ENCODE data around the gene PRDM16.

The PRDM16 gene

GRCh38 chr1:3463891-3464648 is 395.1 kb downstream of the PRDM16 start:
- H3K27ac ChIP-seq (ENCODE audit: low read length): no peak overlapping the region
- no peaks in the 10 kb centered on the region; the same call in none of the 2 replicates for H4K20me1 ChIP-seq (ENCODE audit: insufficient read depth, low read length)
- no peaks in the 10 kb centered on the region for H3K79me2 ChIP-seq (ENCODE audit: insufficient read depth, low read length)
- H3K4me2 ChIP-seq (ENCODE audit: insufficient read depth, low read length): no peak overlapping the region
- TF ChIP-seq, protein P1, sequence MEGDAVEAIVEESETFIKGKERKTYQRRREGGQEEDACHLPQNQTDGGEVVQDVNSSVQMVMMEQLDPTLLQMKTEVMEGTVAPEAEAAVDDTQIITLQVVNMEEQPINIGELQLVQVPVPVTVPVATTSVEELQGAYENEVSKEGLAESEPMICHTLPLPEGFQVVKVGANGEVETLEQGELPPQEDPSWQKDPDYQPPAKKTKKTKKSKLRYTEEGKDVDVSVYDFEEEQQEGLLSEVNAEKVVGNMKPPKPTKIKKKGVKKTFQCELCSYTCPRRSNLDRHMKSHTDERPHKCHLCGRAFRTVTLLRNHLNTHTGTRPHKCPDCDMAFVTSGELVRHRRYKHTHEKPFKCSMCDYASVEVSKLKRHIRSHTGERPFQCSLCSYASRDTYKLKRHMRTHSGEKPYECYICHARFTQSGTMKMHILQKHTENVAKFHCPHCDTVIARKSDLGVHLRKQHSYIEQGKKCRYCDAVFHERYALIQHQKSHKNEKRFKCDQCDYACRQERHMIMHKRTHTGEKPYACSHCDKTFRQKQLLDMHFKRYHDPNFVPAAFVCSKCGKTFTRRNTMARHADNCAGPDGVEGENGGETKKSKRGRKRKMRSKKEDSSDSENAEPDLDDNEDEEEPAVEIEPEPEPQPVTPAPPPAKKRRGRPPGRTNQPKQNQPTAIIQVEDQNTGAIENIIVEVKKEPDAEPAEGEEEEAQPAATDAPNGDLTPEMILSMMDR (IDR thresholded peaks at IDR 0.05; ENCODE audit: borderline replicate concordance, extremely low read depth, low read length, poor library complexity, severe bottlenecking): no peak
- no peak for TF ChIP-seq EZH2 (IDR thresholded peaks at IDR 0.05; ENCODE audit: borderline replicate concordance, low read depth, low read length, severe bottlenecking)
- no peak for DNase-seq
- H3K27me3 ChIP-seq (ENCODE audit: insufficient read depth, low read length, poor library complexity): peaks cover 6% of the 10 kb centered on the region
- H3K4me3 ChIP-seq (ENCODE audit: low read depth in 1 of 2, low read length in 2 of 2): no peak overlapping the region
- no peak overlapping the region for H2AFZ ChIP-seq (ENCODE audit: low read depth, low read length)
- no peaks in the 10 kb centered on the region for H3K4me1 ChIP-seq (ENCODE audit: insufficient read depth, low read length)
- no peaks in the 10 kb centered on the region for H3K9me3 ChIP-seq (ENCODE audit: insufficient read depth, low read length, severe bottlenecking)
- no peak for ATAC-seq (ENCODE audit: insufficient read depth, low read depth)
- no peaks in the 10 kb centered on the region for H3K36me3 ChIP-seq (ENCODE audit: insufficient read depth, low read length)
- H3K9ac ChIP-seq (ENCODE audit: low read depth, low read length): no peak overlapping the region

DNA sequence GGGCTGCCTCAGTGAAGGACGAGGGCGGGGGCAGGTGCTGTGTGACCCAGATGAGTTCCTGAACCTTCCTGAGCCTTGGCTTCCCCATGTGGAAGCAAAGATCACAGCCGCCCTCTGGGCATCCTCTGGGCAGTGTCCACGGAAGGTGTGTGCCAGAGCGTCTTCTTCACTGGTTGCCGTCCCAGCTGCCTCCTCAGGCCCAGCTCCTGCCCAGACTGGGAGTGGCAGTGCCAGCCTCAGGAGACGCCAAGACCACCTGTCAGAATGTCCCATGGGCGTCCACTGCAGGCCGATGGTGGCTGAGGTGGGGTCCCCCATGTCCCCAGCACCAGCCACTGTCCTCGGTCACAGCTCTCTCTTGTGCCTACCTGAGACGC is 395.6 kb downstream of the PRDM16 start:
- Histone ChIP-seq H3K9ac (ENCODE audit: low read depth, low read length) (no peak overlapping the region), H3K79me2 (ENCODE audit: insufficient read depth, low read length) (no peaks in the 10 kb centered on the region), H3K4me1 (ENCODE audit: insufficient read depth, low read length) (no peaks in the 10 kb centered on the region), H3K27me3 (ENCODE audit: insufficient read depth, low read length, poor library complexity) (peaks cover 6% of the 10 kb centered on the region), H3K4me3 (ENCODE audit: low read depth in 1 of 2, low read length in 2 of 2) (no peak overlapping the region), H2AFZ (ENCODE audit: low read depth, low read length) (no peak overlapping the region), H4K20me1 (ENCODE audit: insufficient read depth, low read length) (peaks cover 4% of the 10 kb centered on the region), H3K4me2 (ENCODE audit: insufficient read depth, low read length) (no peak overlapping the region), H3K36me3 (ENCODE audit: insufficient read depth, low read length) (no peaks in the 10 kb centered on the region), H3K27ac (ENCODE audit: low read length) (no peak overlapping the region), H3K9me3 (ENCODE audit: insufficient read depth, low read length, severe bottlenecking) (no peaks in the 10 kb centered on the region)
- no peak for TF ChIP-seq EZH2 (IDR thresholded peaks at IDR 0.05; ENCODE audit: borderline replicate concordance, low read depth, low read length, severe bottlenecking)
- TF ChIP-seq, protein P1 (IDR thresholded peaks at IDR 0.05; ENCODE audit: borderline replicate concordance, extremely low read depth, low read length, poor library complexity, severe bottlenecking): no peak
- ATAC-seq (ENCODE audit: insufficient read depth, low read depth) (no peak), DNase-seq (no peak)

GRCh38 chr1:3465091-3465934 is 396.3 kb downstream of the PRDM16 start:
- TF ChIP-seq EZH2 (IDR thresholded peaks at IDR 0.05; ENCODE audit: borderline replicate concordance, low read depth, low read length, severe bottlenecking): no peak
- TF ChIP-seq, protein P1 (IDR thresholded peaks at IDR 0.05; ENCODE audit: borderline replicate concordance, extremely low read depth, low read length, poor library complexity, severe bottlenecking): no peak
- Histone ChIP-seq H3K4me1 (ENCODE audit: insufficient read depth, low read length) (no peaks in the 10 kb centered on the region), H2AFZ (ENCODE audit: low read depth, low read length) (no peak overlapping the region), H3K27me3 (ENCODE audit: insufficient read depth, low read length, poor library complexity) (peaks cover 6% of the 10 kb centered on the region), H3K27ac (ENCODE audit: low read length) (no peak overlapping the region), H3K9me3 (ENCODE audit: insufficient read depth, low read length, severe bottlenecking) (no peaks in the 10 kb centered on the region), H3K4me2 (ENCODE audit: insufficient read depth, low read length) (no peak overlapping the region), H3K9ac (ENCODE audit: low read depth, low read length) (no peak overlapping the region), H4K20me1 (ENCODE audit: insufficient read depth, low read length) (peaks cover 5% of the 10 kb centered on the region), H3K4me3 (ENCODE audit: low read depth in 1 of 2, low read length in 2 of 2) (no peak overlapping the region), H3K79me2 (ENCODE audit: insufficient read depth, low read length) (no peaks in the 10 kb centered on the region), H3K36me3 (ENCODE audit: insufficient read depth, low read length) (no peaks in the 10 kb centered on the region)
- DNase-seq (no peak), ATAC-seq (ENCODE audit: insufficient read depth, low read depth) (no peak)
